ENCODE data around the gene MN1.

MN1 gene

GRCh38 chr22:27730641-27731433, 70.7 kb downstream of the MN1 start:
- Histone ChIP-seq H3K27ac (no peak overlapping the region), H3K9ac (ENCODE audit: insufficient read length) (no peak overlapping the region), H3K4me3 (no peak overlapping the region), H3K36me3 (ENCODE audit: insufficient read depth, low read length) (no peaks in the 10 kb centered on the region), H3K9me3 (ENCODE audit: low read depth, low read length) (no peaks in the 10 kb centered on the region)
- no peak for TF ChIP-seq EZH2 (IDR thresholded peaks at IDR 0.05)
- no peak for TF ChIP-seq FOXP2 (optimal IDR thresholded peaks at IDR 0.05; ENCODE audit: control extremely low read depth, extremely low read length, insufficient read depth)
- TF ChIP-seq POLR2AphosphoS5 (IDR thresholded peaks at IDR 0.05; ENCODE audit: borderline replicate concordance, low read depth, low read length) = no peak
- DNase-seq (ENCODE audit: low read depth, low spot score) = no peak

GRCh38 chr22:27729246-27729645, 72.3 kb downstream of the MN1 start:
- Histone ChIP-seq H3K36me3 (ENCODE audit: insufficient read depth, low read length) (no peaks in the 10 kb centered on the region), H3K9ac (ENCODE audit: insufficient read length) (no peak overlapping the region), H3K9me3 (ENCODE audit: low read depth, low read length) (no peaks in the 10 kb centered on the region), H3K27ac (peak overlapping the region; percentile 66), H3K4me3 (no peak overlapping the region)
- TF ChIP-seq EZH2 (IDR thresholded peaks at IDR 0.05) (no peak), POLR2AphosphoS5 (IDR thresholded peaks at IDR 0.05; ENCODE audit: borderline replicate concordance, low read depth, low read length) (no peak), FOXP2 (optimal IDR thresholded peaks at IDR 0.05; ENCODE audit: control extremely low read depth, extremely low read length, insufficient read depth) (no peak)
- DNase-seq (ENCODE audit: low read depth, low spot score) = no peak

GRCh38 chr22:27727673-27728451, 73.7 kb downstream of the MN1 start:
- no peak for DNase-seq (ENCODE audit: low read depth, low spot score)
- Histone ChIP-seq H3K27ac (peak overlapping the region; percentile 97), H3K4me3 (no peak overlapping the region), H3K9me3 (ENCODE audit: low read depth, low read length) (no peaks in the 10 kb centered on the region), H3K9ac (ENCODE audit: insufficient read length) (peak overlapping the region; percentile 1), H3K36me3 (ENCODE audit: insufficient read depth, low read length) (no peaks in the 10 kb centered on the region)
- no peak for TF ChIP-seq POLR2AphosphoS5 (IDR thresholded peaks at IDR 0.05; ENCODE audit: borderline replicate concordance, low read depth, low read length)
- TF ChIP-seq EZH2 (IDR thresholded peaks at IDR 0.05) = no peak
- no peak for TF ChIP-seq FOXP2 (optimal IDR thresholded peaks at IDR 0.05; ENCODE audit: control extremely low read depth, extremely low read length, insufficient read depth)

GRCh38 chr22:27726686-27727449, 74.7 kb downstream of the MN1 start:
- DNase-seq (ENCODE audit: low read depth, low spot score) = peak; percentile 78
- Histone ChIP-seq H3K9ac (ENCODE audit: insufficient read length) (peak overlapping the region; percentile 63), H3K9me3 (ENCODE audit: low read depth, low read length) (no peaks in the 10 kb centered on the region), H3K36me3 (ENCODE audit: insufficient read depth, low read length) (no peaks in the 10 kb centered on the region), H3K27ac (peak overlapping the region; percentile 97), H3K4me3 (peak overlapping the region; percentile 66)
- TF ChIP-seq FOXP2 (optimal IDR thresholded peaks at IDR 0.05; ENCODE audit: control extremely low read depth, extremely low read length, insufficient read depth) = peak; percentile 88
- TF ChIP-seq POLR2AphosphoS5 (IDR thresholded peaks at IDR 0.05; ENCODE audit: borderline replicate concordance, low read depth, low read length) = peak; percentile 34; the same call in 1 of the 2 replicates
- TF ChIP-seq EZH2 (IDR thresholded peaks at IDR 0.05) = no peak

- peak overlapping the region; percentile 66 for H3K4me3 ChIP-seq
- peak overlapping the region; percentile 97 for H3K27ac ChIP-seq
- H3K9ac ChIP-seq (ENCODE audit: insufficient read length) = peak overlapping the region; percentile 63
- H3K9me3 ChIP-seq (ENCODE audit: low read depth, low read length) = no peaks in the 10 kb centered on the region
- TF ChIP-seq FOXP2 (optimal IDR thresholded peaks at IDR 0.05; ENCODE audit: control extremely low read depth, extremely low read length, insufficient read depth) (no peak), POLR2AphosphoS5 (IDR thresholded peaks at IDR 0.05; ENCODE audit: borderline replicate concordance, low read depth, low read length) (no peak), EZH2 (IDR thresholded peaks at IDR 0.05) (no peak)
- H3K36me3 ChIP-seq (ENCODE audit: insufficient read depth, low read length) = no peaks in the 10 kb centered on the region
- no peak for DNase-seq (ENCODE audit: low read depth, low spot score)
These were observed 75.2 kb downstream of the MN1 start for GRCh38 chr22:27726331-27726685.

- TF ChIP-seq FOXP2 (optimal IDR thresholded peaks at IDR 0.05; ENCODE audit: control extremely low read depth, extremely low read length, insufficient read depth) (no peak), EZH2 (IDR thresholded peaks at IDR 0.05) (no peak), POLR2AphosphoS5 (IDR thresholded peaks at IDR 0.05; ENCODE audit: borderline replicate concordance, low read depth, low read length) (no peak)
- H3K27ac ChIP-seq = peak overlapping the region; percentile 97
- H3K9ac ChIP-seq (ENCODE audit: insufficient read length) = peak overlapping the region; percentile 63
- no peak for DNase-seq (ENCODE audit: low read depth, low spot score)
- H3K4me3 ChIP-seq = no peak overlapping the region
- no peaks in the 10 kb centered on the region for H3K9me3 ChIP-seq (ENCODE audit: low read depth, low read length)
- no peaks in the 10 kb centered on the region for H3K36me3 ChIP-seq (ENCODE audit: insufficient read depth, low read length)
These were observed 75.9 kb downstream of the MN1 start for GRCh38 chr22:27725661-27726060.

GRCh38 chr22:27724709-27725108, 76.8 kb downstream of the MN1 start:
- DNase-seq (ENCODE audit: low read depth, low spot score) = no peak
- Histone ChIP-seq H3K9ac (ENCODE audit: insufficient read length) (no peak overlapping the region), H3K9me3 (ENCODE audit: low read depth, low read length) (no peaks in the 10 kb centered on the region), H3K36me3 (ENCODE audit: insufficient read depth, low read length) (no peaks in the 10 kb centered on the region), H3K4me3 (no peak overlapping the region), H3K27ac (no peak overlapping the region)
- TF ChIP-seq EZH2 (IDR thresholded peaks at IDR 0.05) (no peak), POLR2AphosphoS5 (IDR thresholded peaks at IDR 0.05; ENCODE audit: borderline replicate concordance, low read depth, low read length) (no peak), FOXP2 (optimal IDR thresholded peaks at IDR 0.05; ENCODE audit: control extremely low read depth, extremely low read length, insufficient read depth) (no peak)

GRCh38 chr22:27724157-27724556, 77.4 kb downstream of the MN1 start:
- no peak for DNase-seq (ENCODE audit: low read depth, low spot score)
- Histone ChIP-seq H3K9ac (ENCODE audit: insufficient read length) (no peak overlapping the region), H3K9me3 (ENCODE audit: low read depth, low read length) (no peaks in the 10 kb centered on the region), H3K4me3 (no peak overlapping the region), H3K27ac (no peak overlapping the region), H3K36me3 (ENCODE audit: insufficient read depth, low read length) (no peaks in the 10 kb centered on the region)
- TF ChIP-seq EZH2 (IDR thresholded peaks at IDR 0.05) = no peak
- TF ChIP-seq POLR2AphosphoS5 (IDR thresholded peaks at IDR 0.05; ENCODE audit: borderline replicate concordance, low read depth, low read length) = no peak
- TF ChIP-seq FOXP2 (optimal IDR thresholded peaks at IDR 0.05; ENCODE audit: control extremely low read depth, extremely low read length, insufficient read depth) = no peak
